Esophagus muscularis mucosa (tissue), 4 donors: ENCODE measurements around the gene MAPKAP1. TPM values are rescaled to one million over a fixed set of nuclear protein-coding genes. Genes with fewer than 3 reads are reported as not detected.

ENCODE experiments used
- DNase-seq: peaks from one replicate; pipeline ENCODE4 v3.0.0-alpha.2; 2017; ENCODE audit errors: extremely low spot score
- H3K27ac ChIP-seq, 4 donors: fragments of 200-600 bp; sonication (generic); replicated peaks in 1 of 4; 1 replicate in 3 of 4; 2 replicates in 1 of 4; pipeline ENCODE4 v1.5.1; 2016 to 2019; ENCODE audit warnings: mild to moderate bottlenecking in 1 of 4
- H3K27me3 ChIP-seq, 4 donors: fragments of 200-600 bp; sonication (generic); one replicate each; pipeline versions ENCODE4 v1.5.1 to v1.6.0; 2016 to 2019
- H3K36me3 ChIP-seq, 4 donors: fragments of 200-600 bp; sonication (generic); one replicate each; pipeline ENCODE4 v1.5.1; 2016 to 2019
- H3K4me1 ChIP-seq, 4 donors: fragments of 200-600 bp; sonication (generic); one replicate each; pipeline ENCODE4 v1.5.1; 2016 to 2019
- H3K4me3 ChIP-seq, 4 donors: fragments of 200-600 bp; sonication (generic); 1 replicate in 2 of 4; 2 replicates in 2 of 4; pipeline ENCODE4 v1.5.1; 2016 to 2019; ENCODE audit warnings: mild to moderate bottlenecking in 4 of 4, moderate library complexity in 1 of 4
- H3K9me3 ChIP-seq, 4 donors: fragments of 200-600 bp; sonication (generic); 1 replicate in 3 of 4; 2 replicates in 1 of 4; pipeline ENCODE4 v1.5.1; 2016 to 2019
- EP300 ChIP-seq: sonication (generic); formaldehyde crosslinking; IDR thresholded peaks from one replicate; pipeline ENCODE4 v1.6.1; 2017; ENCODE audit warnings: antibody characterized with exemption
- POLR2A ChIP-seq: fragments of 450-650 bp; IDR thresholded peaks from one replicate; pipeline ENCODE4 v1.6.1; 2017; ENCODE audit warnings: antibody characterized with exemption, moderate library complexity, mild to moderate bottlenecking, low read depth
- POLR2AphosphoS5 ChIP-seq, 2 donors: sonication (generic); formaldehyde crosslinking; IDR thresholded peaks; one replicate each; pipeline ENCODE4 v1.6.1; 2017; ENCODE audit warnings: antibody characterized with exemption in 2 of 2
- WGBS: methylation state at CpG from one replicate; pipeline ENCODE4 v1.1.5; 2018; 5-methylcytosine and 5-hydroxymethylcytosine counted together
- intact Hi-C: fragments of 100-400 bp; cut with DNase I; formaldehyde crosslinking; loops from one replicate; pipeline ENCODE4 v1.15.1; 2023
- total RNA-seq, 4 donors: library from RNA; depleted of rRNA; stranded (reverse); fragments of >200 nt; gene quantifications; one replicate each; pipeline versions ENCODE4 v1.1.0 to v1.2.1, GENCODE V29; 2016
- TF ChIP-seq, protein P1 (sequence below), 3 experiments: fragments of 200-600 bp in 2 of 3; fragments of 450-650 bp in 1 of 3; sonication (generic) in 2 of 3; IDR thresholded peaks; one replicate each; pipeline ENCODE4 v1.5.1; 2017 to 2019; ENCODE audit warnings: antibody characterized with exemption in 3 of 3, mild to moderate bottlenecking in 2 of 3, moderate library complexity in 1 of 3

Gene MAPKAP1
- total RNA-seq, 4 donors from 2014 or later, result 84.3 to 103 (median 93.4) TPM

DNA sequence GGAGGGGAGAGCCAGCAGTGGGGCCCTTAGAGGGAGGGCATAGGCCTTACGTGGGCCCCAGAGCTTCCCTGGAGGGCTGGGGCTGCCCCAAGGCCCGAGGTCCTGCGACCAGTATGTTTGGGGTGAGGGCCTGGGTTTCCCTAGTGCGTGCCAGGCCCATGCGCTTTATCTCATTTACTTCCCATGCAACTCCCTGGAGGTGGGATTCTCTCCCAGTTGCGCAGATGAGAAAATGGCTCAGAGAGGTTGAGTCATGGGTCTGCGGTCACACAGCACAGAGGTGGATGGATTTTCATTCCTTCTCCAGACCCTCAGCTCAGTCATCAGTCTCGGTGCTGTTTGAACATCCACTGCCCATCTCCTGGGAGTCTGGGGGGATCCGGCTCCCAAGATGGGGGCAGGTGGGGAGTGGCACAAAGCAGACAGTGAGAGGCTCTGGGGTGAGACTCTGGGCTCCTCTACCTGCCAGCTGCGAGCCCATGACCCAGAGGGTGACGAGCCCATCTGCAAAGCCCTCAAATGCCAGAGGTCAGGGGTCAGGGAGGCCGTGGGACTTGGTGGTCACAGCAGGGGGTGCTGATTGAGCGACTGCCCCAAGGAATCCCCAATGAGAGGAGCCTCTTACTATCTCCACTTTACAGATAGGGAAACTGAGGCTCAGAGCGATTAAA lies 274.2 kb downstream of the MAPKAP1 start:
- peaks cover 0 to 10% (median 6%) of the 10 kb centered on the region in 4 donors for H3K36me3 ChIP-seq
- intact Hi-C loops, result no loop called here
- H3K9me3 ChIP-seq, result no peaks in the 10 kb centered on the region
- H3K4me3 ChIP-seq, result no peak overlapping the region
- H3K27ac ChIP-seq, result no peak overlapping the region
- DNase-seq, result no peak
- H3K4me1 ChIP-seq, result peaks cover 0 to 6% (median 0%) of the 10 kb centered on the region in 4 donors
- no peaks in the 10 kb centered on the region for H3K27me3 ChIP-seq
- TF ChIP-seq POLR2A (no peak), EP300 (no peak), POLR2AphosphoS5 (IDR thresholded peaks at IDR 0.05) (no peak)
- TF ChIP-seq, protein P1, sequence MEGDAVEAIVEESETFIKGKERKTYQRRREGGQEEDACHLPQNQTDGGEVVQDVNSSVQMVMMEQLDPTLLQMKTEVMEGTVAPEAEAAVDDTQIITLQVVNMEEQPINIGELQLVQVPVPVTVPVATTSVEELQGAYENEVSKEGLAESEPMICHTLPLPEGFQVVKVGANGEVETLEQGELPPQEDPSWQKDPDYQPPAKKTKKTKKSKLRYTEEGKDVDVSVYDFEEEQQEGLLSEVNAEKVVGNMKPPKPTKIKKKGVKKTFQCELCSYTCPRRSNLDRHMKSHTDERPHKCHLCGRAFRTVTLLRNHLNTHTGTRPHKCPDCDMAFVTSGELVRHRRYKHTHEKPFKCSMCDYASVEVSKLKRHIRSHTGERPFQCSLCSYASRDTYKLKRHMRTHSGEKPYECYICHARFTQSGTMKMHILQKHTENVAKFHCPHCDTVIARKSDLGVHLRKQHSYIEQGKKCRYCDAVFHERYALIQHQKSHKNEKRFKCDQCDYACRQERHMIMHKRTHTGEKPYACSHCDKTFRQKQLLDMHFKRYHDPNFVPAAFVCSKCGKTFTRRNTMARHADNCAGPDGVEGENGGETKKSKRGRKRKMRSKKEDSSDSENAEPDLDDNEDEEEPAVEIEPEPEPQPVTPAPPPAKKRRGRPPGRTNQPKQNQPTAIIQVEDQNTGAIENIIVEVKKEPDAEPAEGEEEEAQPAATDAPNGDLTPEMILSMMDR (IDR thresholded peaks at IDR 0.05), result no peak
- 89% methylated on average over 13 of the region's 14 CpGs for WGBS

- Histone ChIP-seq H3K27ac (no peak overlapping the region), H3K36me3 (peaks cover 0 to 5% (median 2%) of the 10 kb centered on the region in 4 donors), H3K27me3 (no peaks in the 10 kb centered on the region), H3K9me3 (no peaks in the 10 kb centered on the region), H3K4me3 (no peak overlapping the region), H3K4me1 (peaks cover 0 to 6% (median 0%) of the 10 kb centered on the region in 4 donors)
- intact Hi-C loops, result no loop called here
- 87% methylated on average over 10 of the region's 12 CpGs for WGBS
- TF ChIP-seq EP300, result no peak
- no peak for TF ChIP-seq POLR2AphosphoS5 (IDR thresholded peaks at IDR 0.05)
- TF ChIP-seq, protein P1 (IDR thresholded peaks at IDR 0.05), result no peak
- TF ChIP-seq POLR2A, result no peak
- DNase-seq, result no peak
Observed at GRCh38 chr9:125431741-125432271, 275.2 kb downstream of the MAPKAP1 start.

GRCh38 chr9:125431012-125431305 lies 276.0 kb downstream of the MAPKAP1 start:
- peaks cover 0 to 6% (median 0%) of the 10 kb centered on the region in 4 donors for H3K4me1 ChIP-seq
- TF ChIP-seq EP300, result no peak
- TF ChIP-seq POLR2A, result no peak
- TF ChIP-seq POLR2AphosphoS5 (IDR thresholded peaks at IDR 0.05), result no peak
- TF ChIP-seq, protein P1 (IDR thresholded peaks at IDR 0.05), result no peak
- no peaks in the 10 kb centered on the region for H3K36me3 ChIP-seq
- H3K27ac ChIP-seq, result no peak overlapping the region
- 84% methylated on average over 3 of the region's 3 CpGs for WGBS
- no peak overlapping the region for H3K4me3 ChIP-seq
- H3K9me3 ChIP-seq, result no peaks in the 10 kb centered on the region
- H3K27me3 ChIP-seq, result no peaks in the 10 kb centered on the region
- intact Hi-C loops, result no loop called here
- no peak for DNase-seq

- Histone ChIP-seq H3K4me3 (no peak overlapping the region), H3K27me3 (no peaks in the 10 kb centered on the region), H3K36me3 (no peaks in the 10 kb centered on the region), H3K27ac (no peak overlapping the region), H3K9me3 (no peaks in the 10 kb centered on the region), H3K4me1 (peaks cover 0 to 9% (median 0%) of the 10 kb centered on the region in 4 donors)
- intact Hi-C loops, result no loop called here
- WGBS, result 86% methylated on average over 19 of the region's 21 CpGs
- DNase-seq, result no peak
- TF ChIP-seq, protein P1 (IDR thresholded peaks at IDR 0.05), result no peak
- TF ChIP-seq EP300, result no peak
- TF ChIP-seq POLR2A, result no peak
- TF ChIP-seq POLR2AphosphoS5 (IDR thresholded peaks at IDR 0.05), result no peak
Observed at GRCh38 chr9:125430161-125431011, 276.6 kb downstream of the MAPKAP1 start.
